Activated CD8-positive, alpha-beta memory T cell treated with anti-CD3 and anti-CD28 coated beads, Interleukin-2, amount 50 U/mL, for 4 hours (primary cell): ENCODE measurements around the gene EPN2.

Experiments used
- DNase-seq: peaks from one replicate; pipeline ENCODE4 v3.0.0-alpha.2; 2020

The EPN2 gene

GRCh38 chr17:19371259-19372010 is 134.3 kb downstream of the EPN2 start:
- no peak for DNase-seq

GRCh38 chr17:19372011-19372370 is 134.8 kb downstream of the EPN2 start:
- DNase-seq, result no peak

- DNase-seq, result no peak
Measured at GRCh38 chr17:19372439-19372838, 135.3 kb downstream of the EPN2 start.

DNA sequence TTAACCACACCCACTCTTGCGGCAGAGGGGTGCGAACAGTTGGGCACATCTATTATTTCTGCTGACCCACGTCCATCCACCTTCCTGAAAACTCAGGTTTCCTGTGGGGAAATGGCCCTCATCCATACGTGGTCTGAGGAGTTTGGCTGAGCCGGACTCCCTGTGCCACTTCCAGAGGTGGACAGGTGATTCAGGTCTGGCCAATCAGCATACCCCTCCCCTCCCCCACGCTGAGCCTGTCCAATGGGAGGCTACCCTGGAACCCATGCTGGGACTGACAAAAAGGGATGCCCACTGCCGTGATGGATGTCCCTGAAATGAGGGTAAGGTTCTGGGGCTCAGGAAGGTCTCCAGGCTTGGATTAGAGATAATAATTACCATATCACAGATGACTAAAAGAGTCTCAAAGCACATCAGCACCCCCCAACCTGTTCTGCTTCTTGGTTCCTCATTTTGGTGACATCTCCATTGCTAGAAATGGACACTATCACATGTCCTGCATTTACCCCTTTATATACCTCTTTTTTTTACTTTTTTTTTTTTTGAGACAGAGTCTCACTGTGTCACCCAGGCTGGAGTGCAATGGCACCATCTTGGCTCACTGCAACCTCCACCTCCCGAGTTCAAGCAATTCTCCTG is 135.8 kb downstream of the EPN2 start:
- DNase-seq, result no peak

DNA sequence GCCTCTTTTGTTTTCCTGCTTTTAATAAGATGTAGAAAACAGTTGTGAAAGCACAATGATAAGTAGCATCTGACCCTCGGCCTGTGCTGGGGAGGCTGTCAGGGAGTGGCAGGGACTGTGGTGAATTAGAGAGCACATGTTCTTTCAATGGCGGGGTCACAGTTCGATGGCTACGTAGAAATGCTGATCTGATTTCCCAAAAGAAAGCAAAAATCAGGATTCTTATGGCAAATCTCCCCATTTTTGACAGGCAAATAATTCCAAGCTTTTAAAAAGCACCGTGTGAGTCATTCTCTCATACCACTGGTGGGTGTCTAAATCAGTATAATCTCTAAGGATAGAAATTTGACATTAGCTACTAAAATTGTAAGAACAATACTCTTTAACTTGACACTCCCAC is 137.0 kb downstream of the EPN2 start:
- DNase-seq, result no peak

DNA sequence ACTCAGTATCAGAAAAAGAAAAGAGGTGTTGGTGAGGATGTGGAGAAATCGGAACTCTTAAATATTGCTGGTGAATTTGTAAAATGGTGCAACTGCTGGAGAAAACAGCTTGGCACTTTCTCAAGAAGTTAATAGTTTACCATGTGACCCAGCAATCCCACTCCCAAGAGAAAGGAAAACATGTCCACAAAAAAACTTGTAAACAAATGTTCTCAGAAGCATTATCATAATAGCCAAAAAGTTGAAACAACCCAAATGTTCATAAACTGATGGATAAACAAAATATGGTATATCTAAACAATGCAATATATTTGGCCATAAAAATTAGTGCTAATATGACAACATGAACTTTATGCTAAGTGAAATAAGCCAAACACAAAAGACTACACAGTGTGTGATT is 138.6 kb downstream of the EPN2 start:
- DNase-seq, result no peak

GRCh38 chr17:19376811-19377210 is 139.6 kb downstream of the EPN2 start:
- no peak for DNase-seq

GRCh38 chr17:19377602-19378415 is 140.6 kb downstream of the EPN2 start:
- peak; percentile 89 for DNase-seq

DNA sequence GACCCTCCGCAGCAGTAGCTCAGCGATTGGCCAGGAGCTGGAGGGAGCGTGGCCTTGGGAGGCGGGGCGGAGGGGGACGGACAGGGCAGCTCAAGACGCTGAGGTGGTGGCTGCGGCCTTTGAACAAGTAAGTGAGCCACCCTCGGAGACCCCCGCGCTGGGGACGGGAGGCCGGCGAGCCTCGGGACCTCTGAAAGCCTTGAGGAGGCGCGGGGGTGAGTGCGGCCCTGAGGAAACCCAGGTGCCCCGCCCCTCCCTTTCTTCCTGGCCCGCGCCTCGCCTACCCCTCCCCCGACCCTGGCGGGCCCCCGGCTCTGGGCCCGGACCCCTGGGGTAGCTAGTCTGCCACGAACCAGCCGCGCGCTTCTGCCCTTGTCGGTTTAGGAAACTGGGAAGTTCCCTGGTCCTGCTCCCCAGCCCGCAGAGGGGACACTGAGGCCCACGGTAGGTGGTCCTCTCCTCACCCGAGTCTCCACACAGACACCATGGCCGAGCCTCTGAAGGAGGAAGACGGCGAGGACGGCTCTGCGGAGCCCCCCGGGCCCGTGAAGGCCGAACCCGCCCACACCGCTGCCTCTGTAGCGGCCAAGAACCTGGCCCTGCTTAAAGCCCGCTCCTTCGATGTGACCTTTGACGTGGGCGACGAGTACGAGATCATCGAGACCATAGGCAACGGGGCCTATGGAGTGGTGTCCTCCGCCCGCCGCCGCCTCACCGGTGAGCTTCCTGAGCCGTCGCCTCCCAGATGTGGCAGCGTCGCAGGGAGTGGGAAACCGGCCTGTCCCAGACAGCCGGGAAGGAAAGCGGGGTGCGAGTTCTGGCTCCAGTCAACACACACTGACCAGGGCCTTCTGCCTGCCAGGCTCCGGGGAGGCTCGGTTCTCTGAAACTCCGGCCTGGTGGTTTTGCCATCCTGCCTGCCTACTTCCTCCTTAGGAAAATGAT is 141.5 kb downstream of the EPN2 start, which contains the start of gene MAPK7:
Gene MAPK7 (plus strand): TSS at position 83 of the 945 bp plus-strand sequence. CDS start 403 bp downstream, at position 486.
- DNase-seq, result no peak

- no peak for DNase-seq
Measured at GRCh38 chr17:19379361-19380065, 142.3 kb downstream of the EPN2 start.

DNA sequence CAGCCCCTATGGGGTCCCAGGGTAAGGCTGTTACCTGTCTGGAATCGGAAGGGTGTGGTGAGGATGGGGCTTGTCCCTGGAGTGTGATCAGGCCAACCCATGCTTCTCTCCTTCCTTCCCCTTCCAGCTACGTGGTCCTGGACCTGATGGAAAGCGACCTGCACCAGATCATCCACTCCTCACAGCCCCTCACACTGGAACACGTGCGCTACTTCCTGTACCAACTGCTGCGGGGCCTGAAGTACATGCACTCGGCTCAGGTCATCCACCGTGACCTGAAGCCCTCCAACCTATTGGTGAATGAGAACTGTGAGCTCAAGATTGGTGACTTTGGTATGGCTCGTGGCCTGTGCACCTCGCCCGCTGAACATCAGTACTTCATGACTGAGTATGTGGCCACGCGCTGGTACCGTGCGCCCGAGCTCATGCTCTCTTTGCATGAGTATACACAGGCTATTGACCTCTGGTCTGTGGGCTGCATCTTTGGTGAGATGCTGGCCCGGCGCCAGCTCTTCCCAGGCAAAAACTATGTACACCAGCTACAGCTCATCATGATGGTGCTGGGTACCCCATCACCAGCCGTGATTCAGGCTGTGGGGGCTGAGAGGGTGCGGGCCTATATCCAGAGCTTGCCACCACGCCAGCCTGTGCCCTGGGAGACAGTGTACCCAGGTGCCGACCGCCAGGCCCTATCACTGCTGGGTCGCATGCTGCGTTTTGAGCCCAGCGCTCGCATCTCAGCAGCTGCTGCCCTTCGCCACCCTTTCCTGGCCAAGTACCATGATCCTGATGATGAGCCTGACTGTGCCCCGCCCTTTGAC is 143.5 kb downstream of the EPN2 start:
- DNase-seq, result no peak

GRCh38 chr17:19381361-19381740 is 144.2 kb downstream of the EPN2 start:
- DNase-seq, result no peak

DNA sequence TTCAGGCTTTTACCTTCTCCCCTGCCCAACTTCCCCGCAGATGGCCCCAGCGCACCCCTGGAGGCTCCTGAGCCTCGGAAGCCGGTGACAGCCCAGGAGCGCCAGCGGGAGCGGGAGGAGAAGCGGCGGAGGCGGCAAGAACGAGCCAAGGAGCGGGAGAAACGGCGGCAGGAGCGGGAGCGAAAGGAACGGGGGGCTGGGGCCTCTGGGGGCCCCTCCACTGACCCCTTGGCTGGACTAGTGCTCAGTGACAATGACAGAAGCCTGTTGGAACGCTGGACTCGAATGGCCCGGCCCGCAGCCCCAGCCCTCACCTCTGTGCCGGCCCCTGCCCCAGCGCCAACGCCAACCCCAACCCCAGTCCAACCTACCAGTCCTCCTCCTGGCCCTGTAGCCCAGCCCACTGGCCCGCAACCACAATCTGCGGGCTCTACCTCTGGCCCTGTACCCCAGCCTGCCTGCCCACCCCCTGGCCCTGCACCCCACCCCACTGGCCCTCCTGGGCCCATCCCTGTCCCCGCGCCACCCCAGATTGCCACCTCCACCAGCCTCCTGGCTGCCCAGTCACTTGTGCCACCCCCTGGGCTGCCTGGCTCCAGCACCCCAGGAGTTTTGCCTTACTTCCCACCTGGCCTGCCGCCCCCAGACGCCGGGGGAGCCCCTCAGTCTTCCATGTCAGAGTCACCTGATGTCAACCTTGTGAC is 144.7 kb downstream of the EPN2 start:
- no peak for DNase-seq

GRCh38 chr17:19382531-19383444 is 145.6 kb downstream of the EPN2 start:
- DNase-seq, result no peak

DNA sequence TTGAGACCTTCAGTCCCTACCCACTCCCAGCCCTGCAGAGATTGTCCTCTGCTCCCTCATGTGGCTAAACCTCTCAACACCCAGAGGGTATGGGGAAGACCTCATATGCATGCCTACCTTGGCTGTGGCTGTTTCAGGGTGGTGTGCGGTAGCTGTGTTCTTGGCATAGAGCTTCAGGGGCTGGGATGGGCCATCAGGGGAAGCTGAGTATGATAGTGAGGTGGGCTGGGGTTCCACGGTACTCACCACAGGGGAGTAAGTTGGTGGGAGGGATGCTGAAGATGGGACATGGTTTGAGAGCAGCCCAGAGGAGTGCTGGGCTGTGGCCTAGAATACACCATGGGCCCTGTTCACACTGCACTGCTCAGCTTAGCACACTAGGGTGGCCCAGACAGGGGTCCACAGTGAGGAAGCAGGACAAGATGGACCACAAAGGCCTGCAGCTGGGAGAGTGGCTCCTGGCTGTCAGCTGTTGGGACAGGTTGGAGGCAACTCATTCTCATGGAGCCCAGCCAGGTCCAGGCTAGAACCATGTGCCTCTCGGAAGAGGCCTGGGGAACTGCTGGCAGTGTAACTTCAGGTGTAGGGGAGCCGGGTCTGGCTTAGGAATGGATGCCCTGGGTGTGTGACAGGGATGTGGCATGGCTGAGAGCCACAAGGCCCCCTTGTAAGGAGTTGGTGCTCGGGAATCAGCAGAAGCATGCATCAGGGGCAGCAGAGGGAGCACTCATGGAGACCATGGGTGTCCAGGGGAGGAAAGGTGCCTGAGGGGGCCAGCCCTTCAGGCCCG is 146.7 kb downstream of the EPN2 start:
- no peak for DNase-seq

GRCh38 chr17:19384723-19385391 is 147.7 kb downstream of the EPN2 start:
- no peak for DNase-seq

GRCh38 chr17:19385521-19385983 is 148.4 kb downstream of the EPN2 start:
- no peak for DNase-seq
